HPDE6-E6E7 (cell line): ENCODE data around the gene KRTAP5-8.
"Not testable (repeated sequence)": the region's sequence is repeated elsewhere in the genome, so short reads cannot be mapped to it uniquely, and the experiment has no call there.

Experiments
- DNase-seq: peaks from one replicate; pipeline ENCODE4 v3.0.0; 2011; ENCODE audit warnings: missing footprints; ENCODE audit errors: extremely low spot score

The KRTAP5-8 gene

GRCh38 chr11:71537977-71538665 lies at the start of gene KRTAP5-8:
Gene KRTAP5-8, plus strand, starts transcription at chr11:71538025. Its CDS starts 31 bp downstream, at chr11:71538056.
- not testable (repeated sequence) for DNase-seq

GRCh38 chr11:71488681-71489270 lies 49.0 kb upstream of the KRTAP5-8 start:
- no peak for DNase-seq

- no peak for DNase-seq
Measured at GRCh38 chr11:71489311-71490043, 48.3 kb upstream of the KRTAP5-8 start.

- no peak for DNase-seq
Measured at GRCh38 chr11:71490044-71490730, 47.6 kb upstream of the KRTAP5-8 start.

GRCh38 chr11:71490731-71491390 lies 47.0 kb upstream of the KRTAP5-8 start:
- DNase-seq: no peak

- no peak for DNase-seq
Measured at GRCh38 chr11:71491531-71491930, 46.3 kb upstream of the KRTAP5-8 start.

GRCh38 chr11:71491940-71492339 lies 45.9 kb upstream of the KRTAP5-8 start:
- DNase-seq: no peak

- DNase-seq: no peak
Measured at GRCh38 chr11:71495286-71496230, 42.3 kb upstream of the KRTAP5-8 start.

GRCh38 chr11:71496421-71496820 lies 41.4 kb upstream of the KRTAP5-8 start:
- no peak for DNase-seq

GRCh38 chr11:71498091-71498490 lies 39.7 kb upstream of the KRTAP5-8 start:
- DNase-seq: no peak

GRCh38 chr11:71499125-71499524 lies 38.7 kb upstream of the KRTAP5-8 start:
- DNase-seq: no peak

GRCh38 chr11:71499546-71499945 lies 38.3 kb upstream of the KRTAP5-8 start:
- no peak for DNase-seq

GRCh38 chr11:71500601-71501021 lies 37.2 kb upstream of the KRTAP5-8 start:
- no peak for DNase-seq

- no peak for DNase-seq
Measured at GRCh38 chr11:71501071-71501985, 36.5 kb upstream of the KRTAP5-8 start.

- DNase-seq: no peak
Measured at GRCh38 chr11:71502026-71502425, 35.8 kb upstream of the KRTAP5-8 start.

GRCh38 chr11:71502871-71503435 lies 34.9 kb upstream of the KRTAP5-8 start:
- DNase-seq: no peak

GRCh38 chr11:71504531-71504930 lies 33.3 kb upstream of the KRTAP5-8 start:
- no peak for DNase-seq

- DNase-seq: no peak
Measured at GRCh38 chr11:71505001-71505400, 32.8 kb upstream of the KRTAP5-8 start.

GRCh38 chr11:71505781-71506180 lies 32.0 kb upstream of the KRTAP5-8 start:
- DNase-seq: no peak
